ENCODE results near the gene TRAIP. TPM values are rescaled to one million over a fixed set of nuclear protein-coding genes. Genes with fewer than 3 reads are reported as not detected.
A peak's percentile ranks its signal among the peaks of the same experiment; 100 is the strongest.

Gene TRAIP
- total RNA-seq, 1 donor from 2014 or later: 3.2 TPM

DNA sequence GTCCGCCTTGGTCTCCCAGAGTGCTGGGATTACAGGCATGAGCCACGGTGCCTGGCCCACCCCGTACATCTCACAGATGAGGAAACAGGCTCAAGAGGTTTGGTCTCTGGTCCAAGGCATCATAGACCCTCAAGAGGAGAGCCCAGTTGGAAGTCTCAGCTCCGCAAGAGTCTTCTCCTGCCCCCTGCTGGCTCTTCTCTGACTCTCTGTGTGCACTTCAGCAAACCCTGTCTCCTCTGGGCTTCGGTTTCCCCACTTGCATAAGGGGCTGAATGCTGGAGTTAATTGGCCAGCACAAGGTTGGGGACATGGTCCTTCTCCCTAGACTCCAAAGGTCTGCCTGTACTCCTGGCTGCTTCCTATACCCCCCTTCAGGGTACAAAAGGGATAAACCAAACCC, 43.5 kb upstream of the TRAIP start:
- Histone ChIP-seq H3K36me3 (ENCODE audit: insufficient read depth, low read length) (no peaks in the 10 kb centered on the region), H3K27me3 (ENCODE audit: insufficient read depth, low read length) (no peaks in the 10 kb centered on the region), H4K20me1 (ENCODE audit: insufficient read depth, low read length) (no peaks in the 10 kb centered on the region), H3K9me3 (ENCODE audit: insufficient read depth, low read depth, low read length) (no peaks in the 10 kb centered on the region), H3K9ac (ENCODE audit: low read length) (no peak overlapping the region), H2AFZ (ENCODE audit: low read depth, low read length) (no peak overlapping the region), H3K4me1 (ENCODE audit: insufficient read depth, low read length) (peaks cover 8% of the 10 kb centered on the region), H3K27ac (ENCODE audit: low read depth, low read length) (no peak overlapping the region), H3K4me3 (ENCODE audit: insufficient read depth, low read depth, low read length) (no peak overlapping the region), H3K79me2 (ENCODE audit: insufficient read depth, low read length) (no peaks in the 10 kb centered on the region), H3K4me2 (ENCODE audit: low read length) (no peak overlapping the region)
- no peak overlapping the region for H3K4me3 Mint-ChIP-seq (ENCODE audit: unreplicated experiment)
- peaks cover 17% of the 10 kb centered on the region for H3K27me3 Mint-ChIP-seq (ENCODE audit: low read depth, unreplicated experiment)
- no peak overlapping the region for H3K27ac Mint-ChIP-seq (ENCODE audit: unreplicated experiment)
- peaks cover 3% of the 10 kb centered on the region for H3K9me3 Mint-ChIP-seq (ENCODE audit: unreplicated experiment)
- DNase-seq (ENCODE audit: low read depth) (no peak), FAIRE-seq (no peak)
- TF ChIP-seq, protein P1, sequence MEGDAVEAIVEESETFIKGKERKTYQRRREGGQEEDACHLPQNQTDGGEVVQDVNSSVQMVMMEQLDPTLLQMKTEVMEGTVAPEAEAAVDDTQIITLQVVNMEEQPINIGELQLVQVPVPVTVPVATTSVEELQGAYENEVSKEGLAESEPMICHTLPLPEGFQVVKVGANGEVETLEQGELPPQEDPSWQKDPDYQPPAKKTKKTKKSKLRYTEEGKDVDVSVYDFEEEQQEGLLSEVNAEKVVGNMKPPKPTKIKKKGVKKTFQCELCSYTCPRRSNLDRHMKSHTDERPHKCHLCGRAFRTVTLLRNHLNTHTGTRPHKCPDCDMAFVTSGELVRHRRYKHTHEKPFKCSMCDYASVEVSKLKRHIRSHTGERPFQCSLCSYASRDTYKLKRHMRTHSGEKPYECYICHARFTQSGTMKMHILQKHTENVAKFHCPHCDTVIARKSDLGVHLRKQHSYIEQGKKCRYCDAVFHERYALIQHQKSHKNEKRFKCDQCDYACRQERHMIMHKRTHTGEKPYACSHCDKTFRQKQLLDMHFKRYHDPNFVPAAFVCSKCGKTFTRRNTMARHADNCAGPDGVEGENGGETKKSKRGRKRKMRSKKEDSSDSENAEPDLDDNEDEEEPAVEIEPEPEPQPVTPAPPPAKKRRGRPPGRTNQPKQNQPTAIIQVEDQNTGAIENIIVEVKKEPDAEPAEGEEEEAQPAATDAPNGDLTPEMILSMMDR (IDR thresholded peaks at IDR 0.05; ENCODE audit: insufficient read depth, low read depth, low read length): peak; percentile 6
- no peak for TF ChIP-seq EZH2 (IDR thresholded peaks at IDR 0.05; ENCODE audit: insufficient read depth, low read length)
- peaks cover 3% of the 10 kb centered on the region for H3K36me3 Mint-ChIP-seq (ENCODE audit: low read depth, unreplicated experiment)
- no peaks in the 10 kb centered on the region for H3K4me1 Mint-ChIP-seq (ENCODE audit: low read depth, unreplicated experiment)

DNA sequence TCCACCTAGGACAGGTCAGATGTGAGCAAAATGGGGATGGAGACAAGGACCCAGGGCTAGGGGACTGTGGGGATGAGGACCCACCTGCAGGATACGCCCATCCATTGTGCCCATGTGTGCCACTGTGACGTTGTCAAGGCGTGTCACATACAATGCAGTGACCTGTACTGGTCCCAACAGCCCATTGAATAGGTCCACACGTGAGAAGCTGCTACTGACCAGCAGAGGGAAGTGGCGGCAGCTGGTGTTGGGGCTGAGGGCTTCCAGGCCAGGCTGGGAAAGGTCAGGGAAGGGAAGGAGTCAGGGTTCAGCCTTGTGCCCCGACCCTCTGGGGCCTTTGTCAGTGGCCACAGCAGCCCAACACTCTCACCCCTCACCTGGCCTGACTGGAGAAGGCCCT, 42.6 kb upstream of the TRAIP start:
- DNase-seq (ENCODE audit: low read depth) (no peak), FAIRE-seq (no peak)
- Mint-ChIP-seq H3K4me1 (ENCODE audit: low read depth, unreplicated experiment) (no peaks in the 10 kb centered on the region), H3K9me3 (ENCODE audit: unreplicated experiment) (peaks cover 3% of the 10 kb centered on the region), H3K27ac (ENCODE audit: unreplicated experiment) (no peak overlapping the region), H3K36me3 (ENCODE audit: low read depth, unreplicated experiment) (peaks cover 3% of the 10 kb centered on the region), H3K4me3 (ENCODE audit: unreplicated experiment) (no peak overlapping the region), H3K27me3 (ENCODE audit: low read depth, unreplicated experiment) (peaks cover 15% of the 10 kb centered on the region)
- H3K9ac ChIP-seq (ENCODE audit: low read length): no peak overlapping the region
- no peaks in the 10 kb centered on the region for H4K20me1 ChIP-seq (ENCODE audit: insufficient read depth, low read length)
- H2AFZ ChIP-seq (ENCODE audit: low read depth, low read length): no peak overlapping the region
- no peak overlapping the region for H3K4me2 ChIP-seq (ENCODE audit: low read length)
- no peaks in the 10 kb centered on the region for H3K36me3 ChIP-seq (ENCODE audit: insufficient read depth, low read length)
- peaks cover 8% of the 10 kb centered on the region for H3K4me1 ChIP-seq (ENCODE audit: insufficient read depth, low read length)
- H3K27me3 ChIP-seq (ENCODE audit: insufficient read depth, low read length): no peaks in the 10 kb centered on the region
- H3K27ac ChIP-seq (ENCODE audit: low read depth, low read length): no peak overlapping the region
- TF ChIP-seq, protein P1 (IDR thresholded peaks at IDR 0.05; ENCODE audit: insufficient read depth, low read depth, low read length): no peak
- TF ChIP-seq EZH2 (IDR thresholded peaks at IDR 0.05; ENCODE audit: insufficient read depth, low read length): no peak
- no peak overlapping the region for H3K4me3 ChIP-seq (ENCODE audit: insufficient read depth, low read depth, low read length)
- H3K9me3 ChIP-seq (ENCODE audit: insufficient read depth, low read depth, low read length): no peaks in the 10 kb centered on the region
- no peaks in the 10 kb centered on the region for H3K79me2 ChIP-seq (ENCODE audit: insufficient read depth, low read length)

DNA sequence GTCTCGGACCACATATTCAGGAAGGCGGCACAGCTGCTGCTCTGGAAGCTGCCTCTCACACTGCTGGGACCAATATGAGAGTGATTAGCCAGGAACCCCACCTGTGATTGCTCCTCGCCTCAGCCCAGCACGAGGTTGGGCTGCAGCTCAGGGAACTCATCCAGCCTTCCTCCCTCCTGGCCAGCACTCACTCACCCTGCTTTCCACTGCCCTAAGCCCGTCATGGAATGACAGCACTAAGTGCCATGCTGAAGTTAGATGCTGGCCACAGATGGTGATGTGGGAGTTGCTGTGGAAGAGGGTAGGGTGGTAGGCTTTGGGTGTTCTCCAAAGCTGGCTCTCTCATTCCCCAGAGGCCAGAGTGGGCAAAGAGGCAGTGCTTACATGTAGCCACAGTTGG, 40.0 kb upstream of the TRAIP start:
- FAIRE-seq (no peak), DNase-seq (ENCODE audit: low read depth) (no peak)
- Histone ChIP-seq H3K4me3 (ENCODE audit: insufficient read depth, low read depth, low read length) (no peak overlapping the region), H3K36me3 (ENCODE audit: insufficient read depth, low read length) (no peaks in the 10 kb centered on the region), H3K9ac (ENCODE audit: low read length) (no peak overlapping the region), H3K4me2 (ENCODE audit: low read length) (no peak overlapping the region), H3K9me3 (ENCODE audit: insufficient read depth, low read depth, low read length) (no peaks in the 10 kb centered on the region), H3K27ac (ENCODE audit: low read depth, low read length) (no peak overlapping the region), H3K79me2 (ENCODE audit: insufficient read depth, low read length) (no peaks in the 10 kb centered on the region), H3K27me3 (ENCODE audit: insufficient read depth, low read length) (no peaks in the 10 kb centered on the region), H3K4me1 (ENCODE audit: insufficient read depth, low read length) (peaks cover 8% of the 10 kb centered on the region), H4K20me1 (ENCODE audit: insufficient read depth, low read length) (no peaks in the 10 kb centered on the region), H2AFZ (ENCODE audit: low read depth, low read length) (no peak overlapping the region)
- Mint-ChIP-seq H3K4me1 (ENCODE audit: low read depth, unreplicated experiment) (no peaks in the 10 kb centered on the region), H3K27ac (ENCODE audit: unreplicated experiment) (no peak overlapping the region), H3K9me3 (ENCODE audit: unreplicated experiment) (peaks cover 3% of the 10 kb centered on the region), H3K36me3 (ENCODE audit: low read depth, unreplicated experiment) (peaks cover 3% of the 10 kb centered on the region), H3K4me3 (ENCODE audit: unreplicated experiment) (no peak overlapping the region), H3K27me3 (ENCODE audit: low read depth, unreplicated experiment) (peaks cover 14% of the 10 kb centered on the region)
- TF ChIP-seq EZH2 (IDR thresholded peaks at IDR 0.05; ENCODE audit: insufficient read depth, low read length): no peak
- TF ChIP-seq, protein P1 (IDR thresholded peaks at IDR 0.05; ENCODE audit: insufficient read depth, low read depth, low read length): no peak

All from astrocyte (in vitro differentiated cells and primary cell).